CD14-positive monocyte (primary cell): ENCODE results near the gene PTER. TPM values are rescaled to one million over a fixed set of nuclear protein-coding genes. Genes with fewer than 3 reads are reported as not detected.

ENCODE experiments used
- DNase-seq, 3 donors: peaks; one replicate each; pipeline ENCODE4 v3.0.0-alpha.2; 2011 to 2022
- H2AFZ ChIP-seq: 2 replicates; pipeline ENCODE4 v1.6.0; 2012; ENCODE audit warnings: mild to moderate bottlenecking, low read depth, low read length, inconsistent platforms; ENCODE audit not compliant: insufficient read depth, poor library complexity, severe bottlenecking
- H3K27ac ChIP-seq, 2 donors: 1 replicate in 1 of 2; 2 replicates in 1 of 2; pipeline ENCODE4 v1.5.1; 2012 to 2013; ENCODE audit warnings: low read length in 2 of 2, control low read depth in 1 of 2, inconsistent platforms in 1 of 2, low read depth in 1 of 2, mild to moderate bottlenecking in 1 of 2
- H3K27me3 ChIP-seq, 2 donors: one replicate each; pipeline versions ENCODE4 v1.6.0 to v1.6.1; 2011 to 2013; ENCODE audit warnings: low read length in 2 of 2; ENCODE audit not compliant: control insufficient read depth in 2 of 2, insufficient read depth in 2 of 2
- H3K36me3 ChIP-seq, 2 donors: replicated peaks in 1 of 2; 1 replicate in 1 of 2; 2 replicates in 1 of 2; pipeline versions ENCODE4 v1.5.1 to v1.6.1; 2012 to 2013; ENCODE audit warnings: low read length in 2 of 2, control low read depth in 1 of 2, inconsistent platforms in 1 of 2, mild to moderate bottlenecking in 1 of 2; ENCODE audit not compliant: insufficient read depth in 2 of 2, control insufficient read depth in 1 of 2
- H3K4me1 ChIP-seq, 2 donors: 1 replicate in 1 of 2; 2 replicates in 1 of 2; pipeline versions ENCODE4 v1.5.1 to v1.6.1; 2012 to 2013; ENCODE audit warnings: low read length in 2 of 2, control low read depth in 1 of 2, inconsistent platforms in 1 of 2, mild to moderate bottlenecking in 1 of 2, moderate library complexity in 1 of 2; ENCODE audit not compliant: insufficient read depth in 2 of 2, control insufficient read depth in 1 of 2
- H3K4me2 ChIP-seq: replicated peaks from 2 replicates; pipeline ENCODE3; 2012; ENCODE audit warnings: low read length, moderate library complexity, mild to moderate bottlenecking; ENCODE audit not compliant: poor library complexity, severe bottlenecking; ENCODE audit errors: extremely low read depth
- H3K4me3 ChIP-seq, 3 experiments: fragments of 200-600 bp in 1 of 3; sonication (generic) in 1 of 3; replicated peaks in 1 of 3; 1 replicate in 2 of 3; 2 replicates in 1 of 3; pipeline ENCODE4 v1.5.1; 2011 to 2013; ENCODE audit warnings: low read length in 3 of 3, mild to moderate bottlenecking in 3 of 3, control low read depth in 2 of 3, low read depth in 2 of 3, inconsistent platforms in 1 of 3, moderate library complexity in 1 of 3
- H3K79me2 ChIP-seq: 2 replicates; pipeline ENCODE4 v1.6.0; 2012; ENCODE audit warnings: mild to moderate bottlenecking, control low read depth, inconsistent platforms, low read length, moderate library complexity; ENCODE audit not compliant: insufficient read depth
- H3K9ac ChIP-seq: 2 replicates; pipeline ENCODE4 v1.6.0; 2017; ENCODE audit warnings: low read length, mild to moderate bottlenecking; ENCODE audit not compliant: insufficient read depth, poor library complexity, severe bottlenecking
- H3K9me3 ChIP-seq, 2 donors: replicated peaks in 1 of 2; 1 replicate in 1 of 2; 2 replicates in 1 of 2; pipeline versions ENCODE4 v1.5.1 to v1.6.1; 2012 to 2013; ENCODE audit warnings: low read length in 2 of 2, control low read depth in 1 of 2; ENCODE audit not compliant: control insufficient read depth in 1 of 2, insufficient read depth in 1 of 2
- H4K20me1 ChIP-seq: 2 replicates; pipeline ENCODE4 v1.6.0; 2012; ENCODE audit warnings: mild to moderate bottlenecking, low read length, control low read depth, moderate library complexity; ENCODE audit not compliant: insufficient read depth
- H3K27ac Mint-ChIP-seq, 7 donors: one replicate each; pipeline ENCODE4 v1.8.0; 2020; ENCODE audit warnings: mild to moderate bottlenecking in 7 of 7, mixed read lengths in 7 of 7, moderate library complexity in 6 of 7, inconsistent platforms in 2 of 7
- H3K27me3 Mint-ChIP-seq, 3 donors: one replicate each; pipeline ENCODE4 v1.8.0; 2021 to 2022; ENCODE audit warnings: low read depth in 3 of 3, mild to moderate bottlenecking in 3 of 3, mixed read lengths in 3 of 3, moderate library complexity in 3 of 3, inconsistent platforms in 1 of 3
- H3K36me3 Mint-ChIP-seq, 2 donors: one replicate each; pipeline ENCODE4 v1.8.0; 2020; ENCODE audit warnings: mixed read lengths in 2 of 2, inconsistent platforms in 1 of 2, mild to moderate bottlenecking in 1 of 2
- H3K4me1 Mint-ChIP-seq: one replicate; pipeline ENCODE4 v1.8.0; 2020; ENCODE audit warnings: mild to moderate bottlenecking, mixed read lengths
- H3K4me3 Mint-ChIP-seq, 2 donors: one replicate each; pipeline ENCODE4 v1.8.0; 2020; ENCODE audit warnings: mild to moderate bottlenecking in 2 of 2, mixed read lengths in 2 of 2, moderate library complexity in 1 of 2
- H3K9me3 Mint-ChIP-seq, 7 donors: one replicate each; pipeline ENCODE4 v1.8.0; 2020 to 2022; ENCODE audit warnings: mixed read lengths in 7 of 7, mild to moderate bottlenecking in 6 of 7, moderate library complexity in 6 of 7, inconsistent platforms in 2 of 7
- CTCF ChIP-seq: fragments of 200-600 bp; IDR thresholded peaks from one replicate; pipeline ENCODE4 v1.8.0; 2022; ENCODE audit warnings: antibody characterized with exemption, mild to moderate bottlenecking
- WGBS: methylation state at CpG from one replicate; pipeline ENCODE4 v1.1.5; 2013; ENCODE audit warnings: missing lambda C conversion rate; ENCODE audit not compliant: insufficient coverage; 5-methylcytosine and 5-hydroxymethylcytosine counted together
- intact Hi-C, 2 donors: fragments of 100-400 bp; cut with micrococcal nuclease; formaldehyde crosslinking; loops; one replicate each; pipeline versions ENCODE4 v1.15.0 to v1.15.1; 2023
- polyA minus RNA-seq: library from RNA; depleted of rRNA, polyadenylated mRNA; stranded (reverse); fragments of >200 nt; gene quantifications from 2 replicates; pipeline ENCODE4 v1.2.3, GENCODE V29; 2012
- polyA plus RNA-seq, 3 donors: library from polyadenylated mRNA; depleted of rRNA in 1 of 3; unstranded in 2 of 3; stranded (reverse) in 1 of 3; fragments of 300-500 nt in 2 of 3; fragments of >200 nt in 1 of 3; fragmentation: Illumina TruSeq in 2 of 3; gene quantifications; 1 replicate in 2 of 3; 2 replicates in 1 of 3; pipeline ENCODE4 v1.2.3, GENCODE V29; 2012 to 2021
- total RNA-seq, 12 experiments: library from RNA in 1 of 12; stranded (reverse) in 1 of 12; fragments of 120-200 nt in 1 of 12; gene quantifications; one replicate each; pipeline ENCODE4 v1.2.4 and lab custom pipeline; 2013 to 2026; ENCODE audit warnings: mixed read lengths in 6 of 12, inconsistent platforms in 1 of 12

The PTER gene
- total RNA-seq (2013), result 20.1 TPM
- polyA plus RNA-seq, result 10 to 100 TPM in 1 of 3 donors, 1 to 10 TPM in 2; 7.4 to 15.9 (median 8.9) TPM
- polyA minus RNA-seq, result 9.1 and 14.9 TPM in 2 replicates
- 6.9 to 21.4 (median 12.9) reads per million in 11 experiments for total RNA-seq (lab: John Stamatoyannopoulos, UW)

- H3K4me1 Mint-ChIP-seq, result peaks cover 37% of the 10 kb centered on the region
- peaks cover 19% of the 10 kb centered on the region for H3K79me2 ChIP-seq
- peaks cover 13 to 21% of the 10 kb centered on the region in 2 donors for H3K36me3 Mint-ChIP-seq
- H3K4me3 ChIP-seq, result peak within 1 kb of the TSS; percentile 55 to 85 (median 78)
- no peaks in the 10 kb centered on the region for H3K27me3 ChIP-seq
- no peaks in the 10 kb centered on the region for H3K9me3 Mint-ChIP-seq
- under 1% methylated on average over 47 of the region's 49 CpGs for WGBS
- H3K27ac ChIP-seq, result peak within 1 kb of the TSS; percentile 85 to 86
- peaks cover 15 to 28% of the 10 kb centered on the region in 2 donors for H3K4me1 ChIP-seq
- H3K27me3 Mint-ChIP-seq, result peaks cover 0 to 11% (median 7%) of the 10 kb centered on the region in 3 donors
- peaks cover 0 to 10% of the 10 kb centered on the region in 2 donors for H3K36me3 ChIP-seq
- intact Hi-C loops, result no loop called here
- no peak for TF ChIP-seq CTCF
- peak within 1 kb of the TSS; percentile 95 for H2AFZ ChIP-seq
- DNase-seq, result peak; percentile 93 to 95 (median 95)
- H3K9me3 ChIP-seq, result no peaks in the 10 kb centered on the region
- H3K4me3 Mint-ChIP-seq, result peak within 1 kb of the TSS; percentile 89 to 90
- H3K27ac Mint-ChIP-seq, result peak within 1 kb of the TSS; percentile 81 to 92 (median 86)
- H3K9ac ChIP-seq, result peak within 1 kb of the TSS; percentile 77
- peak within 1 kb of the TSS; percentile 86 for H3K4me2 ChIP-seq
- H4K20me1 ChIP-seq, result no peaks in the 10 kb centered on the region
Observed at GRCh38 chr10:16436758-16437539, at the start of gene PTER. Gene PTER (plus strand): TSS chr10:16437010. CDS start chr10:16484385, 47,375 bp downstream.

GRCh38 chr10:16392531-16393069 is 44.2 kb upstream of the PTER start:
- 90% methylated on average over 2 of the region's 3 CpGs for WGBS
- H3K27me3 ChIP-seq, result no peaks in the 10 kb centered on the region
- no peaks in the 10 kb centered on the region for H4K20me1 ChIP-seq
- Mint-ChIP-seq H3K36me3 (no peaks in the 10 kb centered on the region), H3K4me3 (no peak overlapping the region), H3K27me3 (peaks cover 0 to 5% (median 5%) of the 10 kb centered on the region in 3 donors), H3K9me3 (peaks cover 0 to 8% (median 2%) of the 10 kb centered on the region in 7 donors), H3K4me1 (no peaks in the 10 kb centered on the region), H3K27ac (no peak overlapping the region)
- H3K4me2 ChIP-seq, result no peak overlapping the region
- no peak overlapping the region for H2AFZ ChIP-seq
- no peaks in the 10 kb centered on the region for H3K9me3 ChIP-seq
- intact Hi-C loops, result no loop called here
- DNase-seq, result no peak
- no peak overlapping the region for H3K4me3 ChIP-seq
- H3K79me2 ChIP-seq, result no peaks in the 10 kb centered on the region
- no peak for TF ChIP-seq CTCF
- no peaks in the 10 kb centered on the region for H3K36me3 ChIP-seq
- no peak overlapping the region for H3K9ac ChIP-seq
- no peak overlapping the region for H3K27ac ChIP-seq
- no peaks in the 10 kb centered on the region for H3K4me1 ChIP-seq
